ENCODE data around the gene ACKR2.

GRCh38 chr3:42904076-42904475 lies 94.8 kb downstream of the ACKR2 start:
- TF ChIP-seq CTCF (tag by site-specific recombination; IDR thresholded peaks at IDR 0.05) = no peak
- TF ChIP-seq ATF2 (tag by site-specific recombination; IDR thresholded peaks at IDR 0.05; ENCODE audit: low read depth) = no peak
- no peak for TF ChIP-seq ZNF23 (tag by site-specific recombination; IDR thresholded peaks at IDR 0.05; ENCODE audit: borderline replicate concordance)
- TF ChIP-seq ZNF24 (tag by site-specific recombination; IDR thresholded peaks at IDR 0.05) = no peak
- no peak for TF ChIP-seq ZNF830 (tag by site-specific recombination; IDR thresholded peaks at IDR 0.05; ENCODE audit: low read depth)
- no peak for TF ChIP-seq BCL11B (tag by site-specific recombination; IDR thresholded peaks at IDR 0.05; ENCODE audit: low read depth)
- no peak for TF ChIP-seq ZNF596 (tag by site-specific recombination; IDR thresholded peaks at IDR 0.05)
- no peak for TF ChIP-seq ZSCAN30 (tag by site-specific recombination; IDR thresholded peaks at IDR 0.05)
- TF ChIP-seq ZFP41 (tag by site-specific recombination; IDR thresholded peaks at IDR 0.05; ENCODE audit: borderline replicate concordance) = no peak
- no peak for TF ChIP-seq ZNF529 (tag by site-specific recombination; IDR thresholded peaks at IDR 0.05; ENCODE audit: insufficient replicate concordance)

Measured in HEK293 (cell line).